NCI-H2029 (cell line): ENCODE results near the gene RNF220.
"Not testable (repeated sequence)": the region's sequence is repeated elsewhere in the genome, so short reads cannot be mapped to it uniquely, and the experiment has no call there.

Experiments
- DNase-seq: peaks from one replicate; lab custom pipeline; 2025; lab: John Stamatoyannopoulos, UW

The RNF220 gene

DNA sequence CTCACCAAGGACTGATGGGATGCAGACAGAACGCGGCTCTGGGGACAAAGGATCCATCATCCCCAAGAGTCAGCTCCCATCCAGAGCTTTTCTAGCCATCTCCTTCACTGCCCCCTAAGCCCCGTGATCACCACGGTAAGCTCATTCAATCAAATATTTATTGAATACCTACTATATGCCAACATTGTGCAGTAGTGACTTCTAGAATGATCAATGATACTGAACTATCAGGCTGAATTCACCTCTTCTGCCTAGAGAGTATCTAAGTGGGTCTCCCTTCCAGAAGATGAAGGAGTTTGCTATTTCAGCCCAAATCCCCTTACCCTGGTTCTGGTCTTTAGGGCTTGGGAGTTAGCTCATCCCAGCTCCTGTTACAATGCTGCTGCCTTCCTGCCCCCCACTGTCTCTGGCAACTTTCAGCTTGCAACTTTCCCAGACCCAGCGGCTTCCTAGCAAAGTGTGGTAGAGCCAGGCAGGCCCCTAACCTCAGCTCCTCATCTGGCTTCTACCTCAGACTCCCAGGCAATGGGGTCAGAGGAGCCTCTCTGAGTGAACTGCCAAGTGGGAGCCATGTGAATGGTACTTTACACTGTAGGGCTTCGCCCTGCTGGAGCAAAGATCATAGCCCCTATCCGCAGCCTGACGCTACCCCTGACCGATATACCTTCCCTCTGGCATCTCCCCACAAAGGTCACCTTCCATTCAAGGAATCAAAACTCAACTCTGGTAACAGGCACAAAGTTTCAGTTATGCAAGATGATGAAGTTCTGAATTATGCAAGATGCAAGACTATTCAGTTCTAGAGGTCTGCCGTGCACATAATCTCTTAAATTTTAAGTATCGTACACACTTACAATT lies 248.3 kb downstream of the RNF220 start:
- DNase-seq: no peak

DNA sequence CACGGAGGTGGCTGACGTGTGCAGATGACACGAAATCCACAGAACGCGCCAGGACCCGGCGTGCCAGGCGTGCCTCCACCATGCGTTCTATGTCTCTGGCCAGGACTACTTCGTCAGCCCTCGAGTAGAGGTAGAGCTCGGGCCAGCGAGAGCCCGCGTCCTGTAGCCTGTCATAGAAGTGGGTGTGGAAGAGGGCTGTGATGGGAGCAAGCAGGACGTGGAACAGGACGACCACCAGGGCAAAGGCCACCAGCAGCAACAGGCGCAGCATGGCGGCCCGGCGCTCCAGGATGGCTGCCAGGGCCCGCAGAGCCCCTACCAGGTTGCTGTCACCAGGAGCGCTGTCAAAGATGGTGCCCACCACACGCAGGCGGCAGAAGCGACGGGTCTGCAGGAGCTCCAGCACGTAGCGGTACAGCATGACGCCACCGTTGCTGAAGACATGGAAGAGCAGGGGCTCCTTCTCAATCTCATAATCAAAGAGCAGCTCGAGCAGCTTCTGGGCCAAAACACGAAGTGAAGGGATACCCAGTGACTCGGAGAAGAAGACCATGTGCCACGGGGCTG lies 249.6 kb downstream of the RNF220 start:
- DNase-seq: no peak

DNA sequence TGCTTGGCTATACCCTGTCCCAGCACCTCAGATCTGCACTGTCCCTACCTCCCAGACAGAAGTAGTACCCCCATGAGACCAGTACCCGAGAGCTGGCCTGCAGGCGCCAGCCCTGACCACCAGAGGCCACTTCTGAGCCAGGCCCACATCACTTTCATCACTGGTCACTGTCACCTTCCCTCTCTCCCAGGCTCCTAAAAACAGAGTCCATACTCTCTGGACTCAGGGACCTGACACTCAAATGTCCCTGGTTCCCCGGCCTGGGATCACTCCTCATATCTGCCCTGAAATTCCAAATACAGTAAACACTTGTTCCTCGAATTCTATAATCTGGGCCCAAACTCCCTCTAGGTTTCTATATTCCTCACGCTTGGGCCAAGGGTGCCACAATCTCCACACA lies 250.6 kb downstream of the RNF220 start:
- peak; percentile 25 for DNase-seq

DNA sequence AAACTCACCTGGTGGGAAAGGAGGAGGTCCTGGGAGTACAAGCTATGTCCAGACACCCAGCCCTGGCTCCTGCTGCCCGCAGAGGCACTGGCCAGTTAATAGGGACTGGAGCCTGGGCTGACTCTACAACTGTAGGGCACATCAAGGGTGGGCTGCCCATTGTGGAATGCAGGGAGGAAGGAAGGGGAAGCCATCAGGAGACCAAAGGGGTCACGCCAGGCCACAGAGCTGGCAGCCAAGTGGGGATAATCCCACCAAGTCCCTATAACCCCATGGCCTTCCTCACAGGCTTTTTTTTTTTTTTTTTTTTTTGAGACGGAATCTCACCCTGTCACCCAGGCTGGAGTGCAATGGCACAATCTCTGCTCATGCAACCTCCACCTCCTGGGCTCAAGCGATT lies 254.5 kb downstream of the RNF220 start:
- no peak for DNase-seq

DNA sequence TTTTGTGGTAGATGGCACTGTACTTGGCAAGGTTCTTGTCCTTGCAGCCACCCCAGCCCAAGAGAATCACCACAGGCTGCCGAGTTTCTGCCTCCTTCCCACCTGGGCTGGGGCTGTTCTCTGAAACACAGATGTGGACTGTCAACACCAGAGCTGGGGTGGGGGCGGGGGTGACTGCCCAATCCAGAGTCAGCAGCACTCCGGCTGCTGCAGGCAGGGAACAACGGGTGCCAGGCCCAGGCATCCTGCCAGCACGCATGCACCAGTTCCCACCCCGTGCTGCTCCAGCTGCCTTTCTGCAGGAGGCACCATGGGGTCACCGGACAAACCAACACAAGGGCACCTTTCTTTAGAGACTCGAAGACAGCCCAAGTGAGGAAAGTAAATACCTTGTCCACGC lies 255.1 kb downstream of the RNF220 start:
- peak; percentile 95 for DNase-seq

DNA sequence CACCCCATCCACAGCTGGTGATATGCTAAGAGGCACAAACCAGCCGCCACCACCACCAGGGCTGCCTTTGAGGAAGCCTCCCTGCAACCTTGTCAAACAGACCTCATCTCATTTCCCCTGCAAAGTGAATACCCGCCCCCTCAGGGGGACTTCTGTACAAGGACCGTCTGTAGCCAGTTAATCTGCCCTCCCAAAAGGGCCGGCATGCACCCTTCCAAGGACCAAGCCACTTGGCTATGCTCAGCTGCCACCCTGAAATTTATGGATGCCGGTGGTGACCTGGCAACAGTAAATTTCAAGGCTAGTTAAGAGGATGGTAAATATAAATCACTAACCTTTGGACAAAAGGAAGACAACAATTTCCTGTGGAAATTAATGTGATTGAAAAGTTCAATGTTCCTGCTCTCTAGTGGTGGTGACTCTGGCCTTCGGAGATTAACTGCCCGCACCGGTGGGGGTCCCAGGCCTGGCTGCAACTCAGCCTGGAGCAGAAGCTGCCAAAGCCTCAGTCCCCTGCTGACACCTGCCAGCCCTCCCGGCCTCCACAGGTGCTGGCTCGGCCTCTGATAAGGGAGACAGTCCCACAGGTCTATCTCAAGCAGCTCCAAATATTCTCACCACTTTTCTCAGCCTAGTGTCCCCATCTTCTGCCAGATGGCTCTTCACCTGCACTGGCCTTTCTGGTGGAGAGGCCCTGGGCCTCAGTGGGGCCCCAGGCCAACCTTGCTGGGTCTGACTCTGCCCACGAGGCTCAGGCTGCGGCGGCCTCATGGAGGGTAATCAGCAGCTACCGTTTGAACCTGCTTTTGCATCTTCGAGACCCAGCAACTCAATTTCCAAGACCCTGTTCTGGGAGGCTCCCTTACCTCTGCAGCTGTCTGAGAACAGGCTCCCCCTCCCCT lies 257.0 kb downstream of the RNF220 start:
- no peak for DNase-seq

DNA sequence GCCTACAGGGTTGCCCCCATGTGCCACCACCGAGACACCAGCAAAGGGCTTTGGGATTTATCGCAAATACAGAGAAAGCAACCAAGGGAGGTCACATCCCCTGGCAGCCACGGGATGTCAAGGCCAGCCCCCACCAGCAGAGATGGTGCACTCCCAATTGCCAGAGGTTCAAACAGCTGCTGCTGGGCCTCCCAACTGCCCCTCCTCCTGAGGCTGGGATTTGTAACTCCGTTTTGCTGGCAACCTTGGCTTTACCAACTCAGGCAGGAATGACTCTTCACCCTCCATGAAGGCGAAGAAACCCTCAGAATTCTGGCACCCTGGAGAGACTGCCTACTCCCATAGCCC lies 257.6 kb downstream of the RNF220 start:
- DNase-seq: no peak

DNA sequence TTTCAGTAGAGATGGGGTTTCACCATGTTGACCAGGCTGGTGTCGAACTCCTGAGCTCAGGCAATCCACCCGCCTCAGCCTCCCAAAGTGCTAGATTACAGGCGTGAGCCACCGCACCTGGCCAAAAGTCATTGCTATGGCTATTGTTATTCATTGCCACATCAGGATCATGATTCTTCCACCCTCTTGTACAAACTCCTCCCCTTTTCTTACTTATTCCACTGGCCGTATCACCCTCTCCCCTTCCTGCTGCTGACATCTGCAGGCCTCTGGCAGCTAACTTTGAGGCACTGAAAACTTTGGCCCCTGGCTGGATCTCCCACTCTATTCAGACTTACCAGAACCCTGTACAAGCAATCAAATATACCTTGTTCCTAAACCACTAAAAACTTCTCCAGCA lies 258.4 kb downstream of the RNF220 start:
- no peak for DNase-seq

DNA sequence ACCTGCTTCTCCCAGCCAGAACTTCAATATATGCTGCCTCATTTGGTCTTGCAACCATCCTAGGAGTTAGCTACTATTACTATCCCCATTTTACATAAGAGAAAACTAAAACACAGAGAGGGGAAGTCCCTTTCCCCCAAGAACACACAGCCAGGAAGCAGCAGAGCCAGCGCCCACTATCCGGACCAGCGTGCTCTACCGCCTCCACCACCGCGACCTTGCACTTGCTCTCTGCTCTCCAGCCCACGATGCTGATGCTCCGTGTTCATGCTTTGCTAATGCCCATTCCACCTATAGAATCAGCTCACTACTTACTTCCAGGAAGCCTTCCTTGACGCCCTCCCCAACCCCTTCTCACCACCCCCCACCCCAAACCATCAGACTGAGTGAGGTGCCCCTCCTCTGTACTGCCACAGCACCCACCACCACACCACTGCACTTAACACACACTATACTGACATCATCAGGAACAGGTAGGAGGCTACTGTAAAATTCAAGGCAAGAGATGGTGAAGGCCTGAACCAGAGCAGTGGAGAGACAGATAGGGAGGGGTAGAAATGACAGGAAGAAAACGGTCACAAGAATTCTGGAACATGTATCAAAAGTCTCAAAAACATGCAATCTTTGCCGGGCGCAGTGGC lies 259.8 kb downstream of the RNF220 start:
- DNase-seq: no peak

DNA sequence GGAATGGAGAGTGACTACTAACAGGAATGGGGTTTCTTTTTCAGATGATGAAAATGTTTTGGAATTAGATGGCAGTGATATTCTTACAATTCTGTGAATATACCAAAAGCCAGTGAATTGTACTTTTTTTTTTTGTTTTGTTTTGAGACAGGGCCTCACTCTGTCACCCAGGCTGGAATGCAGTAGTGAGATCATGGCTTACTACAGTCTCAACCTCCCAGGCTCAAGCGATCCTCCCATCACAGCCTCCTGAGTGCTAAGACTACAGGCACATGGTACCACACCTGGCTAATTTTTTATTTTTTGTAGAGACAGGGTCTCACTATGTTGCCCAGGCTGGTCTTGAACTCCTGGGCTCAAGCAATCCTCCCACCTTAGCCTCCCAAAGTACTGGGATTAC lies 261.7 kb downstream of the RNF220 start:
- DNase-seq: not testable (repeated sequence)

DNA sequence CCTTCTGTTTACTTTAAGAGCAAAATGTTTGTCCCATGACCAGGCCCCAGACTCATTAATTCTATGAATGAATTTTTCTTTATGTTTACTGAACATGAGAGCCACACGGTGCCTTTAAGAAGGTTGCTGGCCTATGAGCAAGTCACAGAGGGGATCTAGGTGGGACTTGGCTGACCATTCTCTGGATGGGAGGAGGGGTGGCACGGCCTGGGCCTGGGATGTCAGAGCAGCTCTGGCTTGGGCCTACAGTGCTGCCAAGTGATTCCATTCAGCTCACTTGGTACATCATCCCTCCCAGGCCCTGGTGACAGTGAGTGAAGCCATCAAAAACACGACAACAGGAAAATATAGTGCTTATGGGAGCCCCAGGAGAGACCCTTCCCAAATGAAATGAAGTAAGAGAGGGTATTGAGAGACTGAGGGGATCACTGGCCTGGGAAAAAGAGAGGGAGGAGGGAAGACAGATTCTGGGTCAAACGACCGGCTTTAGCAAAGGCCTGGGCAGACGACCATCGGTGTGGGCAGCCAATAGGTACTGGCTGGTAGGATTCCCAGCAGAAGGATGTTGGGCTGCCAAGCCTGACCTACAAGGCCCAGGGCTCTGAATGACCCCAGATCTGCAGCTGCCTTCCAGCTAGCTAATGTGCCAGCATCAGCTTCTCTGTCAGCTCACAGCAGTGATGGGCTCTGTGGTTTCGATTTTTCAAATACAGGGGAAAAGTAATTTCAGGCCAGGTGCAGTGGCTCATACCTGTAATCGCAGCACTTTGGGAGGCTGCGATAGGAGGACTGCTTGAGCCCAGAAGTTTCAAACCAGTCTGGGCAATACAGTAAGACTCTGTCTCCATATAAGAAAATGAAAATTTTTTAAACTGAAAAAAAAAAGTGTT lies 265.9 kb downstream of the RNF220 start:
- no peak for DNase-seq

DNA sequence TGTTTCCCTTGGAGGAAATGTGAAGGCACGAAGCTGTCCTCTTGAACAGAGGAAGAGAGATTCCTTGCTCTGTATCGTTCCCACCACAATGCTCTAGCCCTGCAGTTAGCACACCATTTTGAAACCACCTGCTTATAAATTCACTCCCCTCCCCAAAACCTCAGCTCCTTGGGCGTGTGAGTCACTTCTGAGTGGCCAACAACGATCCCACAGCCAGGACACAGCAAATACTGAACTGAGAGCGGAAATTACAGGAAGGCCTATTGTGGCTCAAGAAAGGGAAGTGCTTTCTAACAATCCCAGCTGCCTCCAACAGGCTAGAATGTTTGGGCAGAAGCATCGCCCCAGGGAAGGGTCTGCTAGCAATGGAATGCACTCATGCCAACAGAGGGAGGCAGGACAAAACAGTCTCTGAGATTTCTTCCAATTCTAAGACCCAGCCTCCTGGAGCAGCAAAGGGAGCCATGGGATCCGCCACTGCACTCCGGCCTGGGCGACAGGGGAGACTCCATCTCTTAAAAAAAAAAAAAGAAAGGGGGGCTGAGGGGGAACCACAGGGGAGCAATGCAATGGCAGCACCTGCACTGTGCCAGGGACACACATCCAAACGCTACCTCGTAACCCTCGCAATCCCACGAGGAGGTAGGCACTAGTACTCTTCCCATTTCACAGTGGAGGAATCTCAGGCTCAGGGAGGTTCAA lies 267.4 kb downstream of the RNF220 start:
- DNase-seq: no peak

DNA sequence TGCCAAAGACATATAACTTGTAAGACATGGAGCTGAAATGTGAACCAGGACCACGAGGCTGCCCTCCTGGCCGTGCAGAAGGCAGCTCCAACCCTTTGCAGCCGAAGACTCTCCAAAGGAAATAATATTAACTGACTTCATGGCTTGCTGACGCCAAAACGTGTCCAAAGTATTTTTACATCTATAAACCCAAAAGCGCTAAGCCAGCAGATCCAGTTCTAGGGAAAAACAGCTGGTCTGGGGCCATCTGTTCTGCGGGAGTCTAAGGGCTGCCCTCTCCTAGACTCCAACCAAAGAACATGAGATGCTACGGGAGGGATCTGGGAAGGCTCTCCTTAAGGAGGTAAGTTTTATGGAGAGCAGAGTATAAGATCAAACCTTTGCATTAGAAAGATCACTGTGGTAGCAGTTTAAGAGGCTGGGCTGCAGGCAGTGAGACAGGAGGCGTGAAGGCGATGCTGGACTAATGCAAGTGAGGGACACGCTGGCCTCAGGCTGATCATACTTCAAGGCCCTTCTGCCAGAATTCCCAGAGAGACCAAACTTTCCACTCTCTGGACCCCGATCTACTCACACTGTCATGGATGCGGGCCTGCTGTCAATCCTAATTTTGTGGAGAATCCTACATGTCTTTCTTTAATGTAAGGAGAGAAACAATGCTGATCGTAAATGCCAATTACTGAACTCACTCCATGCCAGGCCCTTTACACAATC lies 268.1 kb downstream of the RNF220 start:
- no peak for DNase-seq

DNA sequence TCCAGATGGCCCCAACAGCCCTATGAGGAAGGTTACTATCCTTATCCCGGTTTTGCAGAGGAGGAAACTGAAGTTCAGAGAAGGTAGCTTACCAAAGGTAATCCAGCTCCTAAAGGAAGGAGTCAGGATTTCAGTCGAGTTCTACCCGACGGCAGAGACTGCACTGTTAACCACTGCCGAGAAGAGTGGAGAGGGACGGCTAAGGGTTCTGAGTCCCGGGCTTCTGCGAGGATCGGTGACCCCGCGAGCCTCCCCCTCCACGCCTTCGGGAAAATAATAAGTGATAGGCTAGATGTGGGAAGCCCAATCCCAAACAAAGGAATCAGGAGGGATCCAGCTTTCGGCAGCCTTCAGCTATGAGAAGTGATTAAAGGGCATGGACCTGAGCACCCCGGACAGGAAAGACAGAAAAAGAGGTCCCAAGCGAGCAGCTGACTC lies 268.6 kb downstream of the RNF220 start:
- no peak for DNase-seq

DNA sequence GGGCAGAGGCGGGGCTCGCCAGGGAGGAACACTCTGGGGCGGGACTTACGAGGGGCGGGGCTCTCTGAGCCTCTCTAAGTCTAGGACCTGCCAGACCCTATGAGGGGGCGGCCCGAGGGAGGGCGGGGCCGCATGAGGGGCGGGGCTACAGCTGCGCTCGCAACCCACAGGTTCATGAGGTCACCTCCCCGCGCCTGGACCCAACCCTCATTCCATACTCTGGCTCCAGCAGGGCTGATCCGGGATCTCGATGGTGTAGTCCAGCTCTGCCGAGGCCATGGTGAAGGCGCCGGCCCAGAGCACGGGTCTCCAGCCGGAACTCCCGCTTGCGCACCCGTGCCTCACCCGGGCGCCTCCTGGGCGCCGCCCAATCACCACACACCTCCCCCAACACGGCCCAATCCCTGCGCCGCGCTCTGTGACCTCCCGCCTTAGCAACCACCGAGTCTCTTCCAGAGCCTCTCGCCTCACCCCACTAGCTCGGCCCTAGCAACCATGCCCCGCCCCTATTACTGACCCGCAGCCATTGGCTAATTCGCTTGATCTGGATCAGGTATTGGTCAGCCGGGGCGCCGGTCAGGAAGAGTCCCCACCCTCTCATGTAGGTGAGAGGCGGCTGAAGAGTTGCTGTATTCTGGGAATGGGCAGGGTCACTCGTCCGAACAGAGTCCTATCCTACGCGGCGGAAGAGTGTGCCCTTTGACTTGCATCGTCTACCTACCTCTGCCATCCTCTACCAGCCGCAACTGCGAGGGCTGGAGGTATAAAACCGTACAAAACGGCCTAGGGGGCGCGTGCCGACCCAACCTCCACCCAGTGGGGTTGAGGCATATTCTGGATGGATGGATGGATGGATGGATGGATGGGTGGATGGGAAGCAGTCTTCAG lies 269.3 kb downstream of the RNF220 start, which contains the start of the genes ARMH1 and TMEM53:
Gene ARMH1 (plus strand): TSS at position 602 of the 888 bp plus-strand sequence. CDS start 14,984 bp downstream, outside the sequence.
Gene TMEM53 (minus strand): TSS at position 369 of the 888 bp plus-strand sequence. CDS start 90 bp downstream, at position 279.
- peak; percentile 100 for DNase-seq

DNA sequence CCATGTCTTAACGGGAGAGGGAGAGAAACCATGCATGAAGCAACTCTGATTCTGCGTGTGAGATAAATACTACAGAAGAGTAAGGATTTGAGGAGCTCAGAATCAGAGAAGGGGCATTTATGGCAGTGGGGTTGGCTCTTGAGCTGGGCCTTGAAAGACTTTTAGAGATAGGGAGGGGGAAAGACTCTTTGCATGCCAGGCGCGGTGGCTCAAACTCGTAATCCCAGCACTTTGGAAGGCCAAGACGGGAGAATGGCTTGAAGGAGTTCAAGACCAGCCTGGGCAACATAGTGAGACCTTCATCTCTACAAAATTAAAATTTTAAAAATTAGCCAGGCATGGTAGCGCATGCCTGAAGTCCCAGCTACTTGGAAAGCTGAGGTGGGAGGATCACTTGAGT lies 270.1 kb downstream of the RNF220 start:
- no peak for DNase-seq

DNA sequence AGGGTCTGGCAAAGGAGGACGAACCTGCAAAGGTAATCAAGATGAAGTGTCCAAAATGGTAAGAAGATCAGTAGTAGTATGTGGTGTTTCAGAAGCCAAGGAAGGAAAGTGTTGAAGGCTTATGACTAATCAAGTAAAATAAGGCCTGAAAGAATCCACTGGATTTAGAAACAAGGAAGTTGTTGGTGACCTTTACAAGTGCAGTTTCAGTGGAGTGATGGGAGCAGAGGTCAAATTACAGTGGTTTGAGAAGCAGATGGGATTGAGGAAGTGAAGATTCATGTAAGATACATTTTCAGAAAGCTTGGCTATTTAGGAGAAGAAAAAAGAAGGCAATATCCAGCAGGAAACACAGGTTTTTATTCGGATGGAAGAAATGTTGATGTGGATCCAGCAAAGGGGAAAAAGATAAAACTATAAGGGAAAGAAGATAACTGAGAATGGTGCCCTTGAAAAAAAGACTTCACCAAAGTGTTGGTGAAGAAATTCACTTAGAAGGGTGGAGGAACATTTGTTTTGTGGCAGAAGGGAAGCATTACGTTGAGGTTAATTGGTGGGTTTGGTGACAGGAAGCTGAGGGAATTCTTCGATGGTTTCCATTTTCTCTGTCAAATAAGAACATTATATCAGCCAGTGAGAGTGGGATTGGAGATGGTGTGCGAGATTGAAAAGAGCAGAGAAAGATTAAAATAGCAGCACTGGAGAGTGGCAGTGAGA lies 271.6 kb downstream of the RNF220 start:
- DNase-seq: no peak

DNA sequence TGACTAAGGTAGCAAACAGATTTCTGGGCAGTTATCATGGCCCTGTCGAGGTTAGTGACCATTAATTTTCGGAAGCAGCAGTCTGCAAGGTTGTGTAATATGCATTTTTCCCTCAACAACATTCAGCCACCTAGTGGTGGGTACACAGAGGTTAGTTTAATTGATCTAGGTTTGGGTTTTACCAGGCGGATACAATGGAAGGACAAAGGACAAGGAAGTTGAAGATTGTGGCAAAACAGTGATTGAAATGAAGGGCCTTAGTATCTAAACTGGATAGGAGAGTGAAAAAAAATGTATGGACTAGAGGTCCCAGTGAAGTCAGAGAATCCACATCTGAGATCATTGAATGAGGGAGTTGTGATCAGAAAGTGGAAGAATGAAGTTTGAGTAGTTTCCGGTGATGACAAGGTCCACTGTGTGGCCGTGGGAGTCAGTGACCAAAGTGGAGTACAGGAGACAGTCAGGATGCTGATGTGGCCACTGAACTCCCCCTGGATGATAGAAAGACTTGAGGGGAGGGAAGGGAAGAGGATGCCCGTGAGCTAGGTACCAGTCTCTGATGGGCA lies 272.2 kb downstream of the RNF220 start:
- DNase-seq: no peak
